ENCODE results near the gene PIK3AP1. TPM values are rescaled to one million over a fixed set of nuclear protein-coding genes. Genes with fewer than 3 reads are reported as not detected.

The PIK3AP1 gene
- total and polyA plus RNA-seq, 2 of the 13 experiments (the other 11 are each of a cell fraction or from before 2014, with no cell fraction given): 3.6 to 13.8 TPM

- Histone ChIP-seq H2AFZ (ENCODE audit: low read length) (no peak overlapping the region), H3K79me2 (ENCODE audit: insufficient read depth, low read length) (no peaks in the 10 kb centered on the region), H3K27me3 (ENCODE audit: control insufficient read depth in 1 of 2, insufficient read depth in 2 of 2, low read length in 2 of 2) (no peaks in the 10 kb centered on the region), H3K4me3 (replicated peaks in 1 of 3; ENCODE audit: insufficient read depth in 1 of 3, low read depth in 2 of 3, low read length in 3 of 3) (no peak overlapping the region), H3K27ac (ENCODE audit: extremely low read length, insufficient read depth, low read length) (no peak overlapping the region), H3K9me3 (ENCODE audit: low read length) (no peaks in the 10 kb centered on the region), H4K20me1 (ENCODE audit: insufficient read depth, low read length) (no peaks in the 10 kb centered on the region), H3K4me2 (ENCODE audit: low read depth, low read length) (no peak overlapping the region), H3K9ac (ENCODE audit: insufficient read depth, low read depth, low read length) (no peak overlapping the region), H3K4me1 (ENCODE audit: insufficient read depth, low read length) (0 out of 2 replicates have a peak, but pooled peaks cover 6% of the 10 kb centered on the region), H3K36me3 (replicated peaks in 1 of 2; ENCODE audit: control insufficient read depth in 1 of 2, insufficient read depth in 2 of 2, low read length in 2 of 2) (no peaks in the 10 kb centered on the region)
- no TSS peak for BruUV-seq (replicated peaks)
- ChIA-PET CTCF (ENCODE audit: low intra/inter-chr PET ratio, low total read pairs) (no interaction called here), POLR2A (no interaction called here)
- DNase-seq (ENCODE audit: low spot score): no peak
- in situ Hi-C loops (cut with HindIII; ENCODE audit: extremely low pct_ligation_motif_present, low pct_unique_long_range_greater_than_20kb): no loop called here
- intact Hi-C loops (cut with micrococcal nuclease; ENCODE audit: unreplicated experiment): no loop called here
- no peak for ATAC-seq
- no peak for FAIRE-seq
- 92% methylated on average over 11 of the region's 11 CpGs for WGBS (ENCODE audit: low lambda C conversion rate)
- TF ChIP-seq KDM6A (CRISPR knock-in tag; IDR thresholded peaks at IDR 0.05; ENCODE audit: low read depth) (no peak), MXI1 (IDR thresholded peaks at IDR 0.05; ENCODE audit: borderline replicate concordance, low read depth, low read length) (no peak), GTF3A (CRISPR knock-in tag; conservative IDR thresholded peaks at IDR 0.05) (no peak), ZBTB42 (CRISPR knock-in tag; IDR thresholded peaks at IDR 0.05) (no peak), LRRFIP1 (CRISPR knock-in tag; conservative IDR thresholded peaks at IDR 0.05) (no peak), ZNF670 (CRISPR knock-in tag; IDR thresholded peaks at IDR 0.05; ENCODE audit: borderline replicate concordance) (no peak), PRDM15 (CRISPR knock-in tag; IDR thresholded peaks at IDR 0.05) (no peak), HIC2 (CRISPR knock-in tag; IDR thresholded peaks at IDR 0.05; ENCODE audit: low read depth) (no peak), TBL1XR1 (IDR thresholded peaks at IDR 0.05; ENCODE audit: borderline replicate concordance, low read length, partially characterized antibody) (no peak), ZNF414 (CRISPR knock-in tag; IDR thresholded peaks at IDR 0.05) (no peak)
- TF ChIP-seq, protein P1, sequence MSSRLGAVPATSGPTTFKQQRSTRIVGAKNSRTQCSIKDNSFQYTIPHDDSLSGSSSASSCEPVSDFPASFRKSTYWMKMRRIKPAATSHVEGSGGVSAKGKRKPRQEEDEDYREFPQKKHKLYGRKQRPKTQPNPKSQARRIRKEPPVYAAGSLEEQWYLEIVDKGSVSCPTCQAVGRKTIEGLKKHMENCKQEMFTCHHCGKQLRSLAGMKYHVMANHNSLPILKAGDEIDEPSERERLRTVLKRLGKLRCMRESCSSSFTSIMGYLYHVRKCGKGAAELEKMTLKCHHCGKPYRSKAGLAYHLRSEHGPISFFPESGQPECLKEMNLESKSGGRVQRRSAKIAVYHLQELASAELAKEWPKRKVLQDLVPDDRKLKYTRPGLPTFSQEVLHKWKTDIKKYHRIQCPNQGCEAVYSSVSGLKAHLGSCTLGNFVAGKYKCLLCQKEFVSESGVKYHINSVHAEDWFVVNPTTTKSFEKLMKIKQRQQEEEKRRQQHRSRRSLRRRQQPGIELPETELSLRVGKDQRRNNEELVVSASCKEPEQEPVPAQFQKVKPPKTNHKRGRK (CRISPR knock-in tag; IDR thresholded peaks at IDR 0.05): no peak
- TF ChIP-seq, protein P2, sequence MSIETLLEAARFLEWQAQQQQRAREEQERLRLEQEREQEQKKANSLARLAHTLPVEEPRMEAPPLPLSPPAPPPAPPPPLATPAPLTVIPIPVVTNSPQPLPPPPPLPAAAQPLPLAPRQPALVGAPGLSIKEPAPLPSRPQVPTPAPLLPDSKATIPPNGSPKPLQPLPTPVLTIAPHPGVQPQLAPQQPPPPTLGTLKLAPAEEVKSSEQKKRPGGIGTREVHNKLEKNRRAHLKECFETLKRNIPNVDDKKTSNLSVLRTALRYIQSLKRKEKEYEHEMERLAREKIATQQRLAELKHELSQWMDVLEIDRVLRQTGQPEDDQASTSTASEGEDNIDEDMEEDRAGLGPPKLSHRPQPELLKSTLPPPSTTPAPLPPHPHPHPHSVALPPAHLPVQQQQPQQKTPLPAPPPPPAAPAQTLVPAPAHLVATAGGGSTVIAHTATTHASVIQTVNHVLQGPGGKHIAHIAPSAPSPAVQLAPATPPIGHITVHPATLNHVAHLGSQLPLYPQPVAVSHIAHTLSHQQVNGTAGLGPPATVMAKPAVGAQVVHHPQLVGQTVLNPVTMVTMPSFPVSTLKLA (IDR thresholded peaks at IDR 0.05): no peak
Observed at GRCh38 chr10:96619120-96619519, 101.2 kb downstream of the PIK3AP1 start.
